PFSK-1 (cell line): ENCODE data around the gene C1QTNF9.

Experiments used
- POLR2AphosphoS5 ChIP-seq: IDR thresholded peaks from 2 replicates; pipeline ENCODE4 v1.6.1; 2012; ENCODE audit warnings: low read depth, mild to moderate bottlenecking, control low read depth, low read length, moderate library complexity
- REST ChIP-seq, 2 experiments: IDR thresholded peaks; 2 replicates each; pipeline versions ENCODE4 v1.6.1 to v1.8.0; 2011 to 2012; ENCODE audit warnings: low read depth in 2 of 2, low read length in 2 of 2, control low read depth in 1 of 2, inconsistent platforms in 1 of 2, mild to moderate bottlenecking in 1 of 2, moderate library complexity in 1 of 2; ENCODE audit not compliant: insufficient read depth in 1 of 2
- SIN3A ChIP-seq: IDR thresholded peaks from 2 replicates; pipeline ENCODE4 v1.6.1; 2012; ENCODE audit warnings: mild to moderate bottlenecking, low read length, moderate library complexity, borderline replicate concordance; ENCODE audit not compliant: insufficient read depth
- TAF1 ChIP-seq: IDR thresholded peaks from 2 replicates; pipeline ENCODE4 v1.6.1; 2012; ENCODE audit warnings: low read length, control low read depth, borderline replicate concordance; ENCODE audit not compliant: insufficient read depth

GRCh38 chr13:24361852-24362366, 52.5 kb downstream of the C1QTNF9 start:
- TF ChIP-seq REST (IDR thresholded peaks at IDR 0.05; ENCODE audit: insufficient read depth in 1 of 2, low read depth in 2 of 2, low read length in 2 of 2) = no peak
- no peak for TF ChIP-seq TAF1
- TF ChIP-seq POLR2AphosphoS5 = no peak
- no peak for TF ChIP-seq SIN3A
